NB4 (cell line): Measurements from ENCODE around the gene FLRT3.

Experiments
- CTCF ChIP-seq: IDR thresholded peaks from one replicate; pipeline ENCODE4 v1.5.1; 2012; ENCODE audit warnings: low read depth, low read length
- MAX ChIP-seq: IDR thresholded peaks from 2 replicates; pipeline ENCODE4 v1.6.1; 2011; ENCODE audit warnings: low read depth, low read length
- MYC ChIP-seq: IDR thresholded peaks from 2 replicates; pipeline ENCODE4 v1.6.1; 2011; ENCODE audit warnings: low read depth, low read length
- POLR2A ChIP-seq: IDR thresholded peaks from 2 replicates; pipeline ENCODE4 v1.6.1; 2011; ENCODE audit warnings: mild to moderate bottlenecking; ENCODE audit not compliant: insufficient read length; ENCODE audit errors: extremely low read depth

GRCh38 chr20:14360416-14360815, 23.0 kb upstream of the FLRT3 start:
- TF ChIP-seq CTCF, result no peak
- TF ChIP-seq POLR2A, result no peak
- TF ChIP-seq MAX, result no peak
- no peak for TF ChIP-seq MYC
